ENCODE data around the gene ADAMTS10.

DNA sequence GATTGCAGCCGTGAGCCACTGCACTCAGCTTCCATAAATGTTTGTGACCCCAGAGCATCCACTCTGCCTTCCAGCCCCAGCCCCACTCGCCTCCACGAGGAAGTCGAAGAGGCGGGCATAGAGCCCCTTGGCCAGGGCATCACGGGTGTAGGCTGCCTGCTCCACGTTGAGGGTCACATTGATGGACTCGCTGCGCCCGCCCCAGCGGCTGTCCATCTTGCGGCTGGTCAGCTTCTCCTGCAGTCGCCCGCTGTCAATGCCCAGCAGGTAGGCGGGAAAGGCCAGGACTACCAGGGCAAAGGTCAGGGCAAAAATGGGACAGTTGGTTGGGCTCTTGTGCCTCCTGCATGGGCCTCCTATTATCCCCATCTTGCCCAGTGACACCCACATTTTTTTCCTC is 60.4 kb downstream of the ADAMTS10 start:
- peak in 2 of 3 donors; percentile 5 to 73 for TF ChIP-seq POLR2AphosphoS5 (IDR thresholded peaks at IDR 0.05)
- TF ChIP-seq, protein P1, sequence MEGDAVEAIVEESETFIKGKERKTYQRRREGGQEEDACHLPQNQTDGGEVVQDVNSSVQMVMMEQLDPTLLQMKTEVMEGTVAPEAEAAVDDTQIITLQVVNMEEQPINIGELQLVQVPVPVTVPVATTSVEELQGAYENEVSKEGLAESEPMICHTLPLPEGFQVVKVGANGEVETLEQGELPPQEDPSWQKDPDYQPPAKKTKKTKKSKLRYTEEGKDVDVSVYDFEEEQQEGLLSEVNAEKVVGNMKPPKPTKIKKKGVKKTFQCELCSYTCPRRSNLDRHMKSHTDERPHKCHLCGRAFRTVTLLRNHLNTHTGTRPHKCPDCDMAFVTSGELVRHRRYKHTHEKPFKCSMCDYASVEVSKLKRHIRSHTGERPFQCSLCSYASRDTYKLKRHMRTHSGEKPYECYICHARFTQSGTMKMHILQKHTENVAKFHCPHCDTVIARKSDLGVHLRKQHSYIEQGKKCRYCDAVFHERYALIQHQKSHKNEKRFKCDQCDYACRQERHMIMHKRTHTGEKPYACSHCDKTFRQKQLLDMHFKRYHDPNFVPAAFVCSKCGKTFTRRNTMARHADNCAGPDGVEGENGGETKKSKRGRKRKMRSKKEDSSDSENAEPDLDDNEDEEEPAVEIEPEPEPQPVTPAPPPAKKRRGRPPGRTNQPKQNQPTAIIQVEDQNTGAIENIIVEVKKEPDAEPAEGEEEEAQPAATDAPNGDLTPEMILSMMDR (IDR thresholded peaks at IDR 0.05 in 8 of 11, conservative IDR thresholded peaks at IDR 0.05 in 3 of 11): no peak
- TF ChIP-seq POLR2A (IDR thresholded peaks at IDR 0.05): no peak

Measured in spleen (tissue), 7 donors.